OCI-M1 (cell line): Measurements from ENCODE around the gene DEPDC7.
"Not testable (repeated sequence)": the region's sequence is repeated elsewhere in the genome, so short reads cannot be mapped to it uniquely, and the experiment has no call there.

Experiments
- DNase-seq: peaks from one replicate; lab custom pipeline; 2025; lab: John Stamatoyannopoulos, UW

The DEPDC7 gene

DNA sequence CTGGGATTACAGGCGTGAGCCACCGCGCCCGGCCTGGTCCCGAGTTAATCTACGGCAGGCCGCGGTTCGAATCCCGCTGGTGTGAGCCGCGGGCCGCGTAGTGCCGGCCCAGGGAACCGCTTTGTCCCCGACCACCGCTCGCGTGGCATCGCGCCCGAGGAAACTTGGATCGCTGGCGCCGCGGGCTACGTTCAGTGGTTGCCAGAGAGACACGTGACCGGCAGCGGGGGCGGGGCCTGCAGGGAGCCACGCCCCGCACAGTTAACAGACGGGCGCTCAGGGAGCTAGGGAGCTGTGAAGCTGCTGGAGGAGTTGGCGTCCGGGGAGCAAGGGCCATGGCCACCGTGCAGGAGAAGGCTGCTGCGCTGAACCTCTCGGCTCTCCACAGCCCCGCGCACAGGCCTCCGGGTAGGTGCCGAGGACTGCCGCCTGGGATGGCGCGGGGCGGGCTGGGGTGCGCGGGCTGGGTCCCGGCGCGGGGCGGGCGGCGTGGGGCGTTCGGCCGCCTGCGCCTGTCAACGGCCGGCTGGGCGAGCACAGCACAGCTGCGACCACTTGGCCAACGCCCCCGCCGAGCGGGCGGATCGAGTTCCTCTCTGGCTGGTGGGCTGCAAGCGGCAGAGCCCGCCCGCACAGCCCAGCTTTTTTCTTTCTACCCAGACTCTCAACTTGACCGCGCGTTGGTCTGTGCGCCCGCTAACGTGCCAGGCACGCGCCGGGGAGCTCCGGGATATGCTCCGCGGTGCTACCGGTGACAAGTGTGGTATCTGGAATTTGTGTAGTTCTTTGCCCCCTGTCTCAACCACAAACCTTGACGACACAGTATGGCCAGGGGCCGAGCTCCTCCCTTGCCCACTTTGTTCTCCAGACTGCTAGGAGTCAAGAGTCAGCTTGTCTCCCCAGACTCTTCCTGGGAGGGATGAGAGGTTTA, at the start of gene DEPDC7:
DEPDC7 (plus strand) TSS at position 258 of the 931 bp plus-strand sequence; CDS start at position 336, 78 bp downstream.
- peak; percentile 95 for DNase-seq

DNA sequence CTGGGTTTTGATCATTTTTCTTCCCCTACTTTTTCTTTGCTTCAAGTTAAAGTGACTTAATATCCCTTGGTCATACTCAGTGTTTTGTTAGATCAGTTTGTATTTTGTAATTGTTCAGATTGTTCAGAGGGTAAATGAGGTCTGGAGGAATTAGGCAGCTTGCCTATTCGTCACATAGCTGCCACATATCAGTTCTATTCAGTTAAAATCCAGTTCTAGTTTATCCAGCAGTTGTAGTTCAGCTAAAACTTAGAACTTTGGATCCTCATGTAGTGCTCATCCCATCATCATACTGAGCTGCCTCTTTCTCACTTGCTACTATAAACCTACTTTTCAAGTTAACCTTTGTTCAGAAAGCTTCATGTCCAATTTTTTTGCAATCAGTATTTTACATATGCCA, 47.1 kb upstream of the DEPDC7 start:
- DNase-seq = no peak

DNA sequence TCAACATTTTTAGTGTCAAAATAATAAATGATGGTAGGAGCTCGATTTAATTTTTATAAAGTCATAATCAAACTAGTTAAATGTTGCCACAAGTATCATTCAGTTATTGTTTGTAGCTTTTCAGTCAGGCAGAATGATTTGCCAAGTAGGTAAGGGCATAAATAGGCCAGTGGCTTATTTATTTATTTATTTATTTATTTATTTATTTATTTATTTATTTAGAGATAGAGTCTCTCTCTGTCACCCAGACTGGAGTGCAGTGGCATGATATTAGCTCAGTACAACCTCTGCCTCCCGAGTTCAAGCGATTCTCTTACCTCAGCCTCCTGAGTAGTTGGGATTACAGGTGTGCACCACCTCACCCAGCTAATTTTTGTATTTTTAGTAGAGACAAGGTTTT, 43.4 kb upstream of the DEPDC7 start:
- not testable (repeated sequence) for DNase-seq

DNA sequence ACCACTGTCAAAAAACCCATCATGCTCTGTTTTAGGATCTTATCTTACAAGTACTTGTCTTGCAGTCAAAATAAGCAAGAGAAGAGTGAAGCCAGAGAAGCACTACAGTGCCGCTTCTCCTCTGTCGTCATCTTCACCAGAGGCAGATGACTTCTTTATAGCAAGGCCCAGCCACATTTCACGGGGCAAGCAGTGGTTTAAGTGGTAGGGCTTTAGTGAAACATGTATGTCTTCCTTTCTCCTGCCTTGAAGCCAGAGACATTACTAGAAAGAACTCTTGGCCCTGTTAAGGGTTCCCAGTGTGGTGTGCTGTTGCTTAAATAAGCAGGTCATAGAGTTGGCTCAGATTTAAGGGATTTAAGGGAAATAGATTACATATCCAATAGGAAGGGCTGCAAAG, 42.9 kb upstream of the DEPDC7 start:
- DNase-seq = no peak

DNA sequence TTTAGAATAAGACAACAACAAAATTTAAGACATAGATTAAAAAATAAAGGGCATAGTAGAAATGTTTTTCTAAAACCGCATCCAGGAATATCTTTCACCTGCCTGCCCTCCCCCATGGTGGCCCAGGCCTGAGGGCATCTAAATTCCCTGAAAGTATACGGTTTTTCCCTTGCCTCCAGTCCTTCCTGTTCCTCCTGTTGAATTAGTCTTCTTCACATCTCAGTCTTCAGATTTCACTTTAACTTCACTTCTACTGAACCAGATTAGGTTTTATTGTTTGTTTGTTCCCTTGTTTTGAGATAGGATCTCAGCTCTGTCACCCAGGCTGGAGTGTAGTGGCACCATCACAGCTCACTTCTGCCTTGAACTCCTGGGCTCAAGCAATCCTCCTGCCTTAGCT, 33.1 kb upstream of the DEPDC7 start:
- DNase-seq = no peak

DNA sequence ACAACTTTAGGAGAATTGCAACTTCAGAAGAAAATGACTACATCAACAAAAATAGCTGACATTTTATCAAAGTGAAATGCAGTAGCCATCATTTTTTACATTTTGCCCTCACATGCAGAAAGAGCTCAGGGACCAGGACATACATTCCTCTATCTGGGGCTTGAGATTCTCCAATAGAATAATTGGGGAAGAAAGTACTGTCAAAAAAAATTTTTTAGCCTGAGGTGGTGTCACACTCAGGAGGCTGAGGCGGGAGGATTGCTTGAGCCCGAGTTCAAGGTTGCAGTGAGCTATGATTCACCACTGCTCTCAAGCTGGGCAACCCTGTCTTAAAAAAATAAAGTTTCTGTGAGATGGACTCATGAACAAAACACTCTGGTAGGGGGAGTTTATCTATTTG, 32.2 kb upstream of the DEPDC7 start:
- DNase-seq = no peak

DNA sequence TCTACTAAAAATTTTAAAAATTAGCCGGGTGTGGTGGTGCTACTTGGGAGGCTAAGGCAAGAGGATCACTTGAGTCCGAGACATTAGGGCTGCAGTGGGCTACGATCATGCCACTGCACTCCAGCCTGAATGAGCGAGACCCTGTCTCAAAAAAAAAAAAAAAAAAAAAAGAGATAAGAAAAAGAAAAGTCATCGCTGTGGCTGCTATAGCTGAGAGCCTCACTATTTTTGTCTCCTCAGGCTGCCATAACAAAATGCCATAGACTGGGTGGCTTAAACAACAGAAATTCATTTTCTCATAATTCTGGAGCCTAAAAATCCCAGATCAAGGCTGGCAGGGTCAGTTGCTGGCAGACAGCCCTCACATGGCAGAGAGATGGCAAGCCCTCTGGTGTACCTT, 30.1 kb upstream of the DEPDC7 start:
- peak; percentile 6 for DNase-seq

DNA sequence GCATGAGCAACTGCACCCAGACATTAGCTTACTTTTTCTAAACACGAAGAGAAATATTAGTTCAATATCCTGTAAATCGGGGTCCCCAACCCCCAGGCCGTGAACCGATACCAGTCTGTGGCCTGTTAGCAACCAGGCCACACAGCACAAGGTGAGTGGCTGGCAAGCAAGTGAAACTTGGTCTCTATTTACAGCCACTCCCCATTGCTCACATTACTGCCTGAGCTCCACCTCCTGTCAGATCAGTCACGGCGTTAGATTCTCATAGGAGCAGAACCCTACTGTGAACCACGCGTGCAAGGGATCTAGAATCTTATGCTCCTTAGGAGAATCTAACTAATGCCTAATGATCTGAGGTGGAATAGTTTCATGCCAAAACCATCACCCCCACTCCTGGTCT, 27.8 kb upstream of the DEPDC7 start:
- DNase-seq = no peak

DNA sequence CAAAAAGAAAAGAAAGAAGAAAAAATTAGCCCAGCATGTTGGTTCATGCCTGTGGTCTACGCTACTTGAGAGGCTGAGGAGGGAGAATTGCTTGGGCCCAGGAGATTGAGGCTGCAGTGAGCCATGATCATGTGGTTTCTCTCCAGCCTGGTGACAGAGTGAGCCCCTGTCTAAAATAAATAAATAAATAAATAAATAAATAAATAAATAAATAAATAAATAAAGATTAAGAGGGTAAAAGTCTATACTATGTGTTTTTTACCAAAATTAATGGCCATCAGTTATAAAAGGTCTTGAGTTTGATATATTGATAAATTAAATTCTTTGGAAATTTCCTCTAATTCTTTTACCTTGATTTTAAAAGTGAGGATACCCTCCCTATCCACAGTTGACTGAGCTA, 25.2 kb upstream of the DEPDC7 start:
- no peak for DNase-seq

DNA sequence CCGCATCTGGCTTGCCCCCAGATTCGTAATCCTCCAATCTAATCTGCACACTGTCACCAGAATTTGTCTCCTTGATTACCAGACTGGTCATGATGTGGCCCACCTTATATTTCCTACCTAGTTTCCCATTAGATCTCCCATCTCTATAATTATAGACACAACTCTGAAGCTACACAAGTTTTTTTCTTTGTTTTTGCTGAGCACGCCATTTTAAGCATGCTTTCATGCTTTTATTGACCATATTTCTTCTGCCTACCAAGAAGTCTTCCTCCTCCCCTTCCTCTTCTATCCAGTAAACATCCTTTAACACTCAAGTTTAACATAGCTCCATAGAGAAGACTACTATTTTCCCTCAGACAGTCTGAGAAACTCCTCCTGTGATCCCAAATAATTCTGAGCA, 24.3 kb upstream of the DEPDC7 start:
- no peak for DNase-seq

DNA sequence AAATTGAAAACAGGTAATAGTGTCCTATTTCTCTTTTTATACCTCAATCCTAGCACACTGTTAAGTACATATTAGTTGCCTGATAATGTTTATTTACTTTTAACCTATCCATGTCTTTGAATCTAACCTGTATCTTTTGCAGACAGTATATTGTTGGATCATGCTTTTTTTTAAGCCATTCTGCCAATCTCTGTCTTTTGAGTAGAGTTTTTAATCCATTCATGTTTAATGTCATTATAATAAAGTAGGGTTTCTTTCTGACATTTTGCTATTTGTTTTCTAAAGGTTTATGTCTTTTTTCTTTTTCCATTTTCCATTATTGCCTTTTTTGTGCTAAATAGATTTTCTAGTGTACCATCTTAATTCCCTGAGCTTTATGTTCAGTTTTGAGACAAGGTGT, 23.8 kb upstream of the DEPDC7 start:
- DNase-seq = no peak

DNA sequence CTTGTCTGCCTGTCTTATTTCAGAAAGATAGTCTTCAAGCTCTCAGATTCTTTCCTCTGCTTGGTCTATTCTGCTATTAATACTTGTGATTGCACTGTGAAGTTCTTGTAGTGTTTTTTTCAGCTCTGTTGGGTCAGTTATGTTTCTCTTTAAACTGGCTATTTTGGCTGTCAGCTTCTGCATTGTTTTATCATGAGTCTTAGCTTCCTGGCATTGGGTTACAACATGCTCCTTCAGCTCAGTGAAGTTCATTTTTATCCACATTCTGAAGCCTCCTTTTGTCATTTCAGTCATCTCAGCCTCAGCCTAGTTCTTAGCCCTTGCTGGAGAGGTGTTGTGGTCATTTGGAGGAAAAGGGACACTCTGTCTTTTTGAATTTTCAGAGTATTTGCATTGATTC, 15.5 kb upstream of the DEPDC7 start:
- DNase-seq = no peak

DNA sequence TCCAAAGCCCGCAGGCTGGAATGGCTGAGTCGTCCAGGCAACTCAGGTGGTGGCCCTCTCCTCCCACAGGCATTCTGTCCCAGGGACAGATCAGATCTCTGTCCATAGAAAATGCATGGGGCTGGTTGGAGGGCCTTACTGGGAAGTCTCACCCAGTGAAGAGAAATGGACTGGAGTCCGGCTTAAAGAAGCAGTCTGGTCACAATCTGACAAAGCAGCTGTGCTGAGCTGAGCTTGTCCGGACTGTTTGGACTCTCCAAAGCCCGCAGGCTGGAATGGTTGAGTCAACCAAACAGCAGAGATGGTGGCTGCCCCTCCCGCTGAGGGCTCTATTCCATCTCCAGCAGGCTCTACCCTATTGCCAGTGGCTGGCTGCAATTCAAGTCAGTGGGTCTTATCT, 14.4 kb upstream of the DEPDC7 start:
- DNase-seq = no peak

DNA sequence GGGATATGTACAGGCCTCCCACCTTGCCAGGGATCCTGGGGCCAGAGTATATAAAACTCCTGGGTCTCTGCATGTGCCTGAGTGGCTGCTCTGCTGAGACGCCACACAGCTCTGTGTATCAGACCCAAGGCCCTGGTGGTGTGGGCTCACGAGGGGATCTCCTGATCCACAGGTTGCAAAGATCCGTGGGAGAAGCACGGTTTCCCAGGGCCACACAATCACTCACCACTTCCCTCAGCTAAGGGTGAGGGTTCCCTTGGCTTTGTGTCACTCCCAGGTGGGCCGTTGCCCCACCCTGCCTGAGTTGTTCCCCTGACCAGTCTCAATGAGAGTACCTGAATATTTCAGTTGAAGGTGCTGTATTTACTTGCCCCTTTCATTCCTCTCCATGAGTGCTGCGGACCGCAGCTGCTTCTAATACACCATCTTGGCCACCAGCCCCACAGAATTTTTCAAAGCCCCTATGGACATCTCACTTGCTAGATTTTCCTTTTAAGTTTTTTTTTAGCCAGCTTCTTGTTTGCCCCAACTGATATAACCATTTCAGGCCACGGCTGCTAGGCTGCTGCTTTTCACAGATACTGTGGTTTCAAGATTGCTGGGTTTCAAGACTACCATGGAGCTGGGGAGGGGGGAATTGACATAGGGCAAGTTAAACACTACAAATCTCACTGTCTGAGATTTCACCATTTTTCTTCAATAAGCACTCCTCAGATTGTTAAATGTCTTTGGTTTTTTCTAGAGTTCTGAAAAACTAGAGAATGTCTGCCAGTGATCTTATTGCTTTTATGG, 13.7 kb upstream of the DEPDC7 start:
- peak; percentile 15 for DNase-seq

DNA sequence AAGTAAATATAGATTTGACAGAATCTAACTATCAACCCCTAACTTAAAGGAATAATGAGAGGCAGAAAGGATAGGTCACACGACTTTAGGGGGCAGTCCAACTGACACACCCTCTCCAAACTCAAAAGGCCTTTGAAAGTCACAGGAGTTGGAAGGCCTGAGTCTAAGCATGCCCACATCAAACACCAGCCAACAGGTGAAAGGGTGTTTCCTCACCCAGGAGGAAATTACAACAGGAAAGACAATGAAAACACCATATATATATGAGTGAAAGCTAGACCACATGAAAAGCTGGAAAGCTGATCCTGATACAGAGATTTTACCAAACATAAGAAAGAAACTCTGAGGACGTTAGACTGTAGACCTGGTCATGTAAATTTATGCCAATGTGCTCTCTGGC, 10.5 kb upstream of the DEPDC7 start:
- no peak for DNase-seq

DNA sequence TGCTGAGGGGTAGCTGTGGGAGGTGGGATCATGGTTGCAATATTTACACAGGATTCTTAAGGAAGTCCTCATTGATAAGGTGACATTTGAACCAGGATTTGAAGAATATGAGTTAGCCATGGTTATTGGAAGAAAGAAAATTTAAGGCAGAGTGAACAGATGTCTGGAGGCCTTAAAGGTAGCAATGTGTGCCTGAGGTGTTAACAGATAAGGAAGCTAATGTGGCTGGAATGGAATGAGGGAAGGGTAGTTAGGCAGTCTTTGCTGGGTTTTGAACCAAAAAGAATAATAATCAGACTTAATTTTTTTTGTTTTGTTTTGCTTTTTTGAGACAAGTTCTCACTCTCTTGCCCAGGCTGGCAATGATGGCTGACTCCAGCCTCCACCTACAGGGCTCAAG, 9.7 kb upstream of the DEPDC7 start:
- DNase-seq = no peak

DNA sequence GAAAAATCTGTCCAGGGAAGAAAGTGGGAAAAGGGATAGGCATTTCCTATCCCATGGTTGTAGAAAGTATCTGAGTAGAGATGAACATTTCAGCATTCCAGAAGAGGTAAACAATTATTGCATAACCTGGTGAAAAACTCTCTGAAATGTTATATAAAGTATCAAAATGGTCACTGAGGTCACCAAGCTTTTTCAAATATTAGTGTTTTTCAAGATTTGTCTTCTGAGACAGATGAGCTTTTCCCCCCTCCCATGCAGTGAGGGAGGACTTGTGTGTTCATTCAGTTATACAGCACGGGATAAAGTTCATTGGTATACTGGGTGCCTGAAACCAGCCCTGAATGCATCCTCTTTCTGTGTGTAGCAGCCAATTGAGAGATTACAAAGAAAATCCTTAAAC, 1.9 kb upstream of the DEPDC7 start:
- DNase-seq = no peak

DNA sequence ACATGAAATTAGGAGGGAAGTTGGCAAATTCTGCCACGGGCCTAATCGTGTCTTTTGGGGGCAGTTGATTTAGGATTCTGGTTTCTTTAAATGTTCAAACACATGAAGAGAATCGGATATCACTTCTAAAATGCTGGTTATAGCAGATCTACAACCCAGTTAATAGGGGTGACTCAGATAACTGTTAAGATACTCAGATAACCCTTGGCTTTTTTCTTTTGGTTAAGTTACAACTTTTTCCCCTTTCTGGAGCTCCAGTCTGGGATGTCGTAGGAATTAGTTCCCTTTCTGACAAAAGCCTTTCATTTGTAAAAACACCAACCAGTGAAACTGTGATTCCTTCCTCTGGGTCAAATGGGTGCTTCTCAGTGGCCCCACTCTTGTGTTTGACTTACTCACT, 976 bp downstream of the DEPDC7 start:
- DNase-seq = peak; percentile 55

DNA sequence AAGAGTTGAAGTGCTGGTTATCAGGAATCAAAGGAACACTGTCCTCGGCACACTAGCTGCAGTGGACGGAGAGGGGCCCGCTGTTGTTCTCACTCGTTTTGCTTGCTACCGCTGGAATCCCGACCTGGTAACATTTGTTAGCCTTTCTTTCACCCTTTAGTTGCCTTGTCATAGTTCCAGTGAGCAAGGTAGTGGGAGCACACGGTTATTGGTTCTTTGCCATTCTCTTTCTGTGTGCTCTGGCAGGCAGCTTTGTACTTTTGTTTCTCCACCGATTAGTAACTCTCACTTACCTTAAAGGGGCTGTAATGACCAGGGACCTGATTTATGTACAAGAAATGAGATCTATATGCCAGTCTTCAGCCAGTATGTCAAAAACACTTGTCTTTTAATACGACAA, 1.8 kb downstream of the DEPDC7 start:
- DNase-seq = no peak

DNA sequence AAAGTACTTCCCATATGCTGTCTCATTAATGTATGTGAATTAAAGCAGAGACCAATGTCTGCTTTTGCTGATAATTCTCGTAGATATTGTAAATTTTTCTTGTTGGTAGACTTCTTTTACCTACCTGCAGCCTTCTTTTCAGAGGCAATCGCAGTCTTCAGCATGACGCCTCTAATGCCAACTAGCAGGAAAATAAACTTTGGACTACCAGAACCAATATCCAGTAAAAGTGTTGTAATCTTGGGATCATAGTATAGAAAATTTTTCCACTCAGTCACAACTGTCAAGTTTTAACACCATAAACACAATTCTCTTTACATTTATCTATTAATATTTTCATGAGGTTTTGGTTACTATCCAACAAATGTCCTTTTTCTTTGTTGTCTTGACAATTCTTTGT, 2.3 kb downstream of the DEPDC7 start:
- DNase-seq = no peak

DNA sequence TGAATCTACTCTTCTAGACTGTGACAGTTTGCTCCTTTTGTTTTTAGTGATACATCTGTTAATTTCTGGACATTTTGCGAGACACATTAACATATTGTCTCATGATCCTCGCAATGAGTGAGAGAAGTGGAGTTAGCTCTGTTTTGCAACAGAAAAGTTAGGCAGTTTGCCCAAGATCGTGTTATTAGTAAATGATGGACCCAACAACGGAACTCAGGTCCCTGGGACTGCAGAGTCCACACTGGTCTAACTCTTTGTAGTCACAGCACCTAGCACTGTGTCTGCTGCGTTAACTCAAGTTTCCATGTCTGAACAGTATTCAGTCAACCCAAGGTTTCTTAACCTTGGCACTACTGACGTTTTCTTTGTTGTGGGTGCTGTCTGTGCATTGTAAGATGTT, 3.2 kb downstream of the DEPDC7 start:
- DNase-seq = no peak

DNA sequence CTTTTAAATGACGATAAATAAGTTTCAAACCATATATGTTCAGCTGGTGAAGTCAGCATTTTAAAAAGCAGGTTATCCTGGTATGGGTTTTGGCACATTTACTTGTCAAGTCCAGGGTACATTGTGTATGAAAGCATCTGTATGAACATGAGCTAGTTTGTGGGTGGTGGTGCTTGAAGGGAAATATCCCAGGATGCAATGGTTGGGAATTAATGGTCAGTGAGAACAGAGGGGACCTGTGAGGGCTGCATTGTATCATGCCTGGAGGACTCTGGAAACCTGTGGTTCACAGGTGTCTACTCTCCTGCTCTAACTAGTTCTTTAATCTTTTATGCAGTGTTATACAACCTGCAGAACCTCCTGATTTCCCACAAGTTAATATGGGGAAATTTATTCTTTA, 5.8 kb downstream of the DEPDC7 start:
- no peak for DNase-seq

DNA sequence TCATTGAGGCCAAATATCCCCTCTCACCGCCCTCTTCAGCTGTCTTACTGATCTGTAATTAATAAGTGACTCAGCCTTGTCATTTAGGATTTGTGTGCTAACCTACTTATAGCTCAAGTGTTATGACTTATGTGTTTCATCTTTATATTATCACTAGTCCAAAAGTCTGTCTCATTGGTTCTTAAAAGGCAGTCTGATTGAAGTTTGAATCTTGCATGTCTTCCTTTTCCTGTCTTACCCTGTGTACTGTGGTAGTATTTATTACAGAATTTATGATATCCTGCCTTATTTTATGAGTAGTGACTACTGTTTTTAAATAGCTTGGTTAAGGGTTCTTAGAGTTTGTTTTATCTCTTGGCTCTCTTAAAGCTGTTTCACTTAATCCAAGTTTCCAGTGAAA, 6.3 kb downstream of the DEPDC7 start:
- DNase-seq = no peak
